ENCODE data around the gene THBS4. TPM values are rescaled to one million over a fixed set of nuclear protein-coding genes. Genes with fewer than 3 reads are reported as not detected.

THBS4 gene
- total RNA-seq, 1 experiment from 2014 or later, result 6.6 TPM

GRCh38 chr5:80002677-80003076 is 32.5 kb upstream of the THBS4 start:
- Histone ChIP-seq H3K4me3 (no peak overlapping the region), H3K27me3 (ENCODE audit: insufficient read depth, low read depth) (no peaks in the 10 kb centered on the region), H2AFZ (no peak overlapping the region), H3K36me3 (ENCODE audit: low read depth) (peaks cover 7% of the 10 kb centered on the region; the same call in 1 of the 2 replicates), H3K9me3 (ENCODE audit: insufficient read depth, low read depth) (no peaks in the 10 kb centered on the region), H3K4me2 (no peak overlapping the region), H3F3A (ENCODE audit: insufficient read depth, low read depth) (no peaks in the 10 kb centered on the region), H3K9me2 (ENCODE audit: insufficient read depth) (no peaks in the 10 kb centered on the region), H3K4me1 (replicated peaks; ENCODE audit: insufficient read depth) (no peaks in the 10 kb centered on the region), H3K79me2 (ENCODE audit: low read depth) (no peaks in the 10 kb centered on the region), H4K20me1 (ENCODE audit: insufficient read depth) (no peaks in the 10 kb centered on the region), H3K27ac (no peak overlapping the region)
- no TSS peak for BruUV-seq (replicated peaks)
- ChIA-PET CTCF (no interaction called here), POLR2A (ENCODE audit: unreplicated experiment) (no interaction called here)
- intact Hi-C loops (cut with micrococcal nuclease; ENCODE audit: unreplicated experiment), result no loop called here
- no peak for DNase-seq
- TF ChIP-seq CTCF (conservative IDR thresholded peaks at IDR 0.05) (no peak), EZH2 (IDR thresholded peaks at IDR 0.05; ENCODE audit: low read depth) (no peak)

DNA sequence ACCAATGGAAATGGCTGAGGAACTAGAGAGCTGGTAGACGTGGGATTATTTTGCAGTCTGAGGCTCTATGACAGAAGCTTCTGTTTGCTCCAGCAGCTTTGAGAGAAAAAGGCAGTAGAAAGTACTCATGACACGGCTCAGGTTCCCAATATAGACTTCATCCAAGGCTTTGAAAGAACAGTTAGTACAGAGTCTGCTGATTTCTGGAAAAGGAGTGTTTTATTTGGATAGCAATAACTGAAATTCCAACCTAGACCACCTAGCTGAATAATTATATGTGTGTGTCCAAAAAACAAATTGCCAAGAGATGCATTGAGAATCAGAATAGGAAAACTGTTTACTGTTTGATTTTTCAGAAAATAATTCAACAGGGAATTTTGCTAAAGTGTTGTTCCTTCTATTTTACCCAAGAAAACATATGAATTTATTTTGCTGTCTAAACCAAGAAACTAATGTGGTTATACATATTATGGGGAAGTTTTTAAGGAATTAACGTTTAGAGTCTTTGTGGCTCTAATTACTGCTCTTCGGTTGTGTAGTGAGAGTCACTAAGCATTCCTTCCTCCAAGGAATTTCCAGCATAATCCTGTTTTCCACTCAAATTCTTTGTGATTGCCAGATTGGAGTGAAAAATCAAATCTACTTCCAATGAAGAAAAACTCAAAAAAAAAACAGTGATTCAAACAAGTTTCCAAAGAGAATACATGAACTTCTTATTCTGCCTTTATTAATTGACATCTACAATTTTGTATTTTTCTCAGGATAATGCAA is 26.0 kb upstream of the THBS4 start:
- H3K27ac ChIP-seq, result no peak overlapping the region
- H3K9me3 ChIP-seq (ENCODE audit: insufficient read depth, low read depth), result no peaks in the 10 kb centered on the region
- intact Hi-C loops (cut with micrococcal nuclease; ENCODE audit: unreplicated experiment), result no loop called here
- H3F3A ChIP-seq (ENCODE audit: insufficient read depth, low read depth), result no peaks in the 10 kb centered on the region
- no peak overlapping the region for H2AFZ ChIP-seq
- no peaks in the 10 kb centered on the region for H3K79me2 ChIP-seq (ENCODE audit: low read depth)
- ChIA-PET CTCF (no interaction called here), POLR2A (ENCODE audit: unreplicated experiment) (no interaction called here)
- DNase-seq, result no peak
- BruUV-seq (replicated peaks), result no TSS peak
- no peaks in the 10 kb centered on the region for H4K20me1 ChIP-seq (ENCODE audit: insufficient read depth)
- no peak for TF ChIP-seq CTCF (conservative IDR thresholded peaks at IDR 0.05)
- TF ChIP-seq EZH2 (IDR thresholded peaks at IDR 0.05; ENCODE audit: low read depth), result no peak
- no peaks in the 10 kb centered on the region for H3K4me1 ChIP-seq (replicated peaks; ENCODE audit: insufficient read depth)
- H3K4me2 ChIP-seq, result no peak overlapping the region
- no peaks in the 10 kb centered on the region for H3K27me3 ChIP-seq (ENCODE audit: insufficient read depth, low read depth)
- no peaks in the 10 kb centered on the region for H3K9me2 ChIP-seq (ENCODE audit: insufficient read depth)
- no peaks in the 10 kb centered on the region for H3K36me3 ChIP-seq (ENCODE audit: low read depth)
- H3K4me3 ChIP-seq, result no peak overlapping the region

GRCh38 chr5:80010754-80011392 is 24.3 kb upstream of the THBS4 start:
- POLR2A ChIA-PET (ENCODE audit: unreplicated experiment), result interaction anchor here (0.6 kb wide), 1 partner anchor 33 kb away, joined by 4 read pairs; no protein-coding TSS in a partner anchor
- Histone ChIP-seq H3K27me3 (ENCODE audit: insufficient read depth, low read depth) (no peaks in the 10 kb centered on the region), H3K4me1 (replicated peaks; ENCODE audit: insufficient read depth) (no peaks in the 10 kb centered on the region), H3K36me3 (ENCODE audit: low read depth) (no peaks in the 10 kb centered on the region), H4K20me1 (ENCODE audit: insufficient read depth) (no peaks in the 10 kb centered on the region), H3K9me2 (ENCODE audit: insufficient read depth) (no peaks in the 10 kb centered on the region), H3K27ac (no peak overlapping the region), H2AFZ (no peak overlapping the region), H3K79me2 (ENCODE audit: low read depth) (no peaks in the 10 kb centered on the region), H3K4me3 (no peak overlapping the region), H3K4me2 (no peak overlapping the region), H3F3A (ENCODE audit: insufficient read depth, low read depth) (no peaks in the 10 kb centered on the region), H3K9me3 (ENCODE audit: insufficient read depth, low read depth) (no peaks in the 10 kb centered on the region)
- no TSS peak for BruUV-seq (replicated peaks)
- TF ChIP-seq CTCF (conservative IDR thresholded peaks at IDR 0.05) (no peak), EZH2 (IDR thresholded peaks at IDR 0.05; ENCODE audit: low read depth) (no peak)
- intact Hi-C loops (cut with micrococcal nuclease; ENCODE audit: unreplicated experiment), result no loop called here
- no peak for DNase-seq
- CTCF ChIA-PET, result no interaction called here
